H9 (cell line): ENCODE measurements around the gene GCLM. TPM values are rescaled to one million over a fixed set of nuclear protein-coding genes. Genes with fewer than 3 reads are reported as not detected.

ENCODE experiments used
- DNase-seq: peaks from one replicate; pipeline ENCODE4 v3.0.0-alpha.2; 2017
- H2AFZ ChIP-seq: one replicate; pipeline ENCODE4 v1.6.1; 2013; ENCODE audit warnings: mild to moderate bottlenecking, low read length, control low read depth, moderate library complexity
- H2AK5ac ChIP-seq: 2 replicates; pipeline ENCODE4 v1.6.1; 2013; ENCODE audit warnings: low read length, control low read depth, mixed read lengths; ENCODE audit not compliant: insufficient read length
- H2BK120ac ChIP-seq: one replicate; pipeline ENCODE4 v1.6.1; 2013; ENCODE audit warnings: low read depth, mild to moderate bottlenecking, low read length, control low read depth, inconsistent platforms; ENCODE audit not compliant: poor library complexity, severe bottlenecking
- H2BK12ac ChIP-seq: 2 replicates; pipeline ENCODE4 v1.6.1; 2013; ENCODE audit warnings: low read length, control low read depth, mixed read lengths, low read depth; ENCODE audit not compliant: insufficient read length
- H2BK15ac ChIP-seq: 2 replicates; pipeline ENCODE4 v1.6.1; 2013; ENCODE audit warnings: low read depth, low read length, control low read depth
- H2BK20ac ChIP-seq: one replicate; pipeline ENCODE4 v1.6.1; 2013; ENCODE audit warnings: low read depth, mild to moderate bottlenecking, low read length, control low read depth, inconsistent platforms; ENCODE audit not compliant: poor library complexity, severe bottlenecking
- H2BK5ac ChIP-seq: 2 replicates; pipeline ENCODE4 v1.6.1; 2013; ENCODE audit warnings: low read length, control low read depth, mixed read lengths; ENCODE audit not compliant: insufficient read length
- H3K14ac ChIP-seq: 2 replicates; pipeline ENCODE4 v1.6.1; 2013; ENCODE audit warnings: low read length, control low read depth; ENCODE audit not compliant: insufficient read depth
- H3K18ac ChIP-seq: 2 replicates; pipeline ENCODE4 v1.6.1; 2013; ENCODE audit warnings: low read depth, mild to moderate bottlenecking, mixed read lengths, low read length, control low read depth; ENCODE audit not compliant: insufficient read length
- H3K23ac ChIP-seq: 2 replicates; pipeline ENCODE4 v1.6.1; 2013; ENCODE audit warnings: low read length, control low read depth, mixed read lengths, low read depth; ENCODE audit not compliant: insufficient read length
- H3K23me2 ChIP-seq: 2 replicates; pipeline ENCODE4 v1.6.1; 2013; ENCODE audit warnings: low read depth, mild to moderate bottlenecking, mixed read lengths, low read length, control low read depth; ENCODE audit not compliant: insufficient read length, poor library complexity, severe bottlenecking
- H3K27ac ChIP-seq: 2 replicates; pipeline ENCODE4 v1.5.1; 2013; ENCODE audit warnings: low read length, control low read depth, mixed read lengths, low read depth; ENCODE audit not compliant: insufficient read length
- H3K27me3 ChIP-seq: 2 replicates; pipeline ENCODE4 v1.6.1; 2013; ENCODE audit warnings: low read length, control low read depth, inconsistent platforms; ENCODE audit not compliant: insufficient read depth
- H3K4ac ChIP-seq: 2 replicates; pipeline ENCODE4 v1.6.1; 2013; ENCODE audit warnings: low read depth, mild to moderate bottlenecking, control low read depth, inconsistent platforms, low read length, moderate library complexity
- H3K4me1 ChIP-seq: 2 replicates; pipeline ENCODE4 v1.6.1; 2013; ENCODE audit warnings: low read length, control low read depth, inconsistent platforms; ENCODE audit not compliant: insufficient read depth
- H3K4me2 ChIP-seq: 2 replicates; pipeline ENCODE4 v1.6.1; 2013; ENCODE audit warnings: low read length, control low read depth, mixed read lengths; ENCODE audit not compliant: insufficient read length, insufficient read depth
- H3K56ac ChIP-seq: 2 replicates; pipeline ENCODE4 v1.6.1; 2013; ENCODE audit warnings: low read depth, mild to moderate bottlenecking, mixed read lengths, low read length, control low read depth; ENCODE audit not compliant: insufficient read length
- H3K79me1 ChIP-seq: 2 replicates; pipeline ENCODE4 v1.6.1; 2013; ENCODE audit warnings: low read depth, mild to moderate bottlenecking, moderate library complexity, low read length, control low read depth, inconsistent platforms; ENCODE audit not compliant: insufficient read depth, poor library complexity, severe bottlenecking
- H3K79me2 ChIP-seq: 2 replicates; pipeline ENCODE4 v1.6.1; 2013; ENCODE audit warnings: low read length, control low read depth, inconsistent platforms; ENCODE audit not compliant: insufficient read depth
- H3K9ac ChIP-seq: 2 replicates; pipeline ENCODE4 v1.6.1; 2013; ENCODE audit warnings: low read length, control low read depth, mixed read lengths; ENCODE audit not compliant: insufficient read length; ENCODE audit errors: extremely low read depth
- H3K9me3 ChIP-seq: one replicate; pipeline ENCODE4 v1.6.1; 2013; ENCODE audit warnings: low read depth, low read length, inconsistent platforms; ENCODE audit not compliant: control insufficient read depth
- H3T11ph ChIP-seq: one replicate; pipeline ENCODE4 v1.6.1; 2013; ENCODE audit warnings: mild to moderate bottlenecking, low read length, control low read depth, inconsistent platforms
- H4K20me1 ChIP-seq: one replicate; pipeline ENCODE4 v1.6.1; 2013; ENCODE audit not compliant: control insufficient read depth, insufficient read length, insufficient read depth
- H4K5ac ChIP-seq: 2 replicates; pipeline ENCODE4 v1.6.1; 2013; ENCODE audit warnings: low read depth, mild to moderate bottlenecking, mixed read lengths, low read length, control low read depth; ENCODE audit not compliant: insufficient read length
- H4K8ac ChIP-seq: replicated peaks from 2 replicates; pipeline ENCODE4 v1.6.1; 2013; ENCODE audit warnings: low read length, control low read depth, mixed read lengths, low read depth; ENCODE audit not compliant: insufficient read length
- H4K91ac ChIP-seq: 2 replicates; pipeline ENCODE4 v1.6.1; 2013; ENCODE audit warnings: low read depth, mild to moderate bottlenecking, moderate library complexity, mixed read lengths, low read length, control low read depth; ENCODE audit not compliant: insufficient read length
- H3K27ac Mint-ChIP-seq, 3 experiments: 2 replicates in 2 of 3; 3 replicates in 1 of 3; pipeline ENCODE4 v1.8.0; 2020 to 2021; ENCODE audit warnings: mixed read lengths in 3 of 3, mild to moderate bottlenecking in 1 of 3, moderate library complexity in 1 of 3
- H3K27me3 Mint-ChIP-seq: 2 replicates; pipeline ENCODE4 v1.8.0; 2021; ENCODE audit warnings: low read depth, mild to moderate bottlenecking, moderate library complexity, mixed read lengths
- H3K36me3 Mint-ChIP-seq, 3 experiments: 2 replicates in 2 of 3; 3 replicates in 1 of 3; pipeline ENCODE4 v1.8.0; 2020 to 2021; ENCODE audit warnings: low read depth in 3 of 3, mixed read lengths in 3 of 3; ENCODE audit not compliant: insufficient read depth in 1 of 3
- H3K4me1 Mint-ChIP-seq, 2 experiments: 2 replicates each; pipeline ENCODE4 v1.8.0; 2020; ENCODE audit warnings: mixed read lengths in 2 of 2
- H3K4me3 Mint-ChIP-seq, 2 experiments: 2 replicates in 1 of 2; 3 replicates in 1 of 2; pipeline ENCODE4 v1.8.0; 2020 to 2021; ENCODE audit warnings: mild to moderate bottlenecking in 2 of 2, mixed read lengths in 2 of 2, moderate library complexity in 1 of 2
- H3K9me3 Mint-ChIP-seq, 2 experiments: 2 replicates in 1 of 2; 3 replicates in 1 of 2; pipeline ENCODE4 v1.8.0; 2020; ENCODE audit warnings: mild to moderate bottlenecking in 2 of 2, mixed read lengths in 2 of 2, moderate library complexity in 1 of 2
- CTCF ChIP-seq: fragments of 200-600 bp; sonication (generic); conservative IDR thresholded peaks from 3 replicates; pipeline ENCODE4 v1.8.0; 2021; ENCODE audit warnings: antibody characterized with exemption, mild to moderate bottlenecking
- WGBS: extraction: QIAGEN DNeasy Blood & Tissue Kit; methylation state at CpG from one replicate; pipeline ENCODE4 v1.1.7; 2013; ENCODE audit warnings: missing lambda C conversion rate, low lambda C conversion rate, mixed read lengths; ENCODE audit not compliant: insufficient read length; ENCODE audit errors: extremely low coverage; 5-methylcytosine and 5-hydroxymethylcytosine counted together
- total RNA-seq: library from RNA; stranded (reverse); gene quantifications from 2 replicates; pipeline ENCODE4 v1.2.1, GENCODE V29; 2021

GCLM gene
- total RNA-seq, 1 experiment from 2014 or later = 14.9 TPM

GRCh38 chr1:93839307-93839706 is 69.9 kb downstream of the GCLM start:
- H3K27me3 ChIP-seq = no peaks in the 10 kb centered on the region
- H4K91ac ChIP-seq = no peak overlapping the region
- no peak overlapping the region for H4K8ac ChIP-seq
- no peak overlapping the region for H3K4ac ChIP-seq
- H3K4me1 Mint-ChIP-seq = peaks cover 2 to 5% of the 10 kb centered on the region in 2 experiments
- H3K4me3 Mint-ChIP-seq = no peak overlapping the region
- H2BK15ac ChIP-seq = no peak overlapping the region
- no peak overlapping the region for H4K5ac ChIP-seq
- no peak overlapping the region for H3K27ac Mint-ChIP-seq
- H2AK5ac ChIP-seq = no peak overlapping the region
- no peaks in the 10 kb centered on the region for H3K27me3 Mint-ChIP-seq
- no CpG with 5 or more reads among the region's 1 CpG for WGBS
- no peak overlapping the region for H2BK12ac ChIP-seq
- no peak overlapping the region for H3K9ac ChIP-seq
- H3K79me2 ChIP-seq = no peaks in the 10 kb centered on the region
- H3K27ac ChIP-seq = no peak overlapping the region
- no peak overlapping the region for H3K4me2 ChIP-seq
- no peak overlapping the region for H3K14ac ChIP-seq
- no peak overlapping the region for H2BK20ac ChIP-seq
- H3K4me1 ChIP-seq = no peaks in the 10 kb centered on the region; the same call in 1 of the 2 replicates
- H3K18ac ChIP-seq = no peak overlapping the region
- no peaks in the 10 kb centered on the region for H3K23me2 ChIP-seq
- no peak overlapping the region for H3K23ac ChIP-seq
- no peak overlapping the region for H2AFZ ChIP-seq
- H2BK120ac ChIP-seq = no peak overlapping the region
- no peaks in the 10 kb centered on the region for H3K9me3 ChIP-seq
- H4K20me1 ChIP-seq = no peaks in the 10 kb centered on the region
- H3K56ac ChIP-seq = no peak overlapping the region
- H3K36me3 Mint-ChIP-seq = peaks cover 34 to 40% (median 38%) of the 10 kb centered on the region in 3 experiments
- peaks cover 27 to 31% of the 10 kb centered on the region in 2 experiments for H3K9me3 Mint-ChIP-seq
- H2BK5ac ChIP-seq = no peak overlapping the region
- DNase-seq = no peak
- no peaks in the 10 kb centered on the region for H3K79me1 ChIP-seq
- H3T11ph ChIP-seq = no peak overlapping the region
- TF ChIP-seq CTCF = no peak
